GM10847 (cell line): ENCODE data around the gene PCGF2.

Experiments
- POLR2A ChIP-seq: IDR thresholded peaks from 2 replicates; pipeline ENCODE4 v1.6.1; 2011; ENCODE audit not compliant: insufficient read length; ENCODE audit errors: extremely low read depth

Gene PCGF2

DNA sequence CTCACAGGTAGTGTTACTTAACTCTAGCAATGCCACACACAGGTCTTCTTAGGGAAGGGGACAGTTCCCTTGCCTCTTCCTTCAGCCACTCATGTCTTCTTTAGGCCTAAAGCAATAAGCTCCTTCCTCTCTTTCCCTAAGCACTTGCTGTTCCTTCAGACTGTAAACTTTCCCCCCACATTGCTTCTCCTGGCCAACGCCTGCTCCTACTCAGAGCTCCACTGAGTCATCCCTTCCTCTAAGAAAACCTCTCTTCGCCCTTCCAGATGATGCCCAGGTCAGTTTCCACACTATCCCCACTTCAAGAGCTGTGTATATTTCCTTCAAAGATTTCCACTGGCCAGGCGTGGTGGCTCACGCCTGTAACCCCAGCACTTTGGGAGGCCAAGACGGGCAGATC lies 60.9 kb downstream of the PCGF2 start:
- TF ChIP-seq POLR2A, result no peak

- no peak for TF ChIP-seq POLR2A
Measured at GRCh38 chr17:38685491-38685890, 62.6 kb downstream of the PCGF2 start.
